AG04450 (cell line): ENCODE data around the gene HRH2. TPM values are rescaled to one million over a fixed set of nuclear protein-coding genes. Genes with fewer than 3 reads are reported as not detected.

Experiments used
- CTCF ChIA-PET: fragments of 300-600, 350-600 bp; formaldehyde crosslinking; extraction: SDS; loops from one replicate; lab custom pipeline; 2022; ENCODE audit warnings: antibody characterized with exemption, inconsistent platforms; lab: Charles Lee
- POLR2A ChIA-PET: fragments of 350-600 bp; formaldehyde crosslinking; extraction: SDS; loops from one replicate; lab custom pipeline; 2021; ENCODE audit warnings: antibody characterized with exemption, inconsistent platforms; lab: Yijun Ruan, JAX
- DNase-seq: peaks from one replicate; pipeline ENCODE4 v3.0.0-alpha.2; 2011; ENCODE audit warnings: low read depth, low spot score
- H3K27ac ChIP-seq: one replicate; pipeline ENCODE4 v1.5.1; 2012; ENCODE audit warnings: low read depth, low read length, control low read depth
- H3K27me3 ChIP-seq: one replicate; pipeline ENCODE4 v1.6.0; 2012; ENCODE audit warnings: low read length; ENCODE audit not compliant: control insufficient read depth, insufficient read depth
- H3K4me3 ChIP-seq: 2 replicates; pipeline ENCODE4 v1.5.1; 2011; ENCODE audit warnings: mild to moderate bottlenecking, low read depth, low read length, control low read depth
- H3K9me3 ChIP-seq: 2 replicates; pipeline ENCODE4 v1.5.1; 2012; ENCODE audit warnings: low read length; ENCODE audit not compliant: control insufficient read depth, insufficient read depth
- polyA plus RNA-seq: library from polyadenylated mRNA; depleted of rRNA; stranded (reverse); fragments of >200 nt; gene quantifications from 2 replicates; pipeline ENCODE4 v1.2.3, GENCODE V29; 2011
- TF ChIP-seq, protein P1 (sequence below): IDR thresholded peaks from 2 replicates; pipeline ENCODE4 v1.5.1; 2011; ENCODE audit warnings: low read depth, low read length, control low read depth, inconsistent platforms

The HRH2 gene
- polyA plus RNA-seq, 1 experiment, result not detected

GRCh38 chr5:175689147-175689991, 31.5 kb downstream of the HRH2 start:
- H3K4me3 ChIP-seq, result no peak overlapping the region
- no peaks in the 10 kb centered on the region for H3K27me3 ChIP-seq
- POLR2A ChIA-PET, result no interaction called here
- no peak overlapping the region for H3K27ac ChIP-seq
- peaks cover 9% of the 10 kb centered on the region; the same call in 1 of the 2 replicates for H3K9me3 ChIP-seq
- CTCF ChIA-PET, result interaction anchor here (0.6 to 1.6 kb wide), 2 partner anchors 35 to 41 kb away, joined by 4 to 5 read pairs; no protein-coding TSS in a partner anchor
- TF ChIP-seq, protein P1, sequence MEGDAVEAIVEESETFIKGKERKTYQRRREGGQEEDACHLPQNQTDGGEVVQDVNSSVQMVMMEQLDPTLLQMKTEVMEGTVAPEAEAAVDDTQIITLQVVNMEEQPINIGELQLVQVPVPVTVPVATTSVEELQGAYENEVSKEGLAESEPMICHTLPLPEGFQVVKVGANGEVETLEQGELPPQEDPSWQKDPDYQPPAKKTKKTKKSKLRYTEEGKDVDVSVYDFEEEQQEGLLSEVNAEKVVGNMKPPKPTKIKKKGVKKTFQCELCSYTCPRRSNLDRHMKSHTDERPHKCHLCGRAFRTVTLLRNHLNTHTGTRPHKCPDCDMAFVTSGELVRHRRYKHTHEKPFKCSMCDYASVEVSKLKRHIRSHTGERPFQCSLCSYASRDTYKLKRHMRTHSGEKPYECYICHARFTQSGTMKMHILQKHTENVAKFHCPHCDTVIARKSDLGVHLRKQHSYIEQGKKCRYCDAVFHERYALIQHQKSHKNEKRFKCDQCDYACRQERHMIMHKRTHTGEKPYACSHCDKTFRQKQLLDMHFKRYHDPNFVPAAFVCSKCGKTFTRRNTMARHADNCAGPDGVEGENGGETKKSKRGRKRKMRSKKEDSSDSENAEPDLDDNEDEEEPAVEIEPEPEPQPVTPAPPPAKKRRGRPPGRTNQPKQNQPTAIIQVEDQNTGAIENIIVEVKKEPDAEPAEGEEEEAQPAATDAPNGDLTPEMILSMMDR, result no peak
- no peak for DNase-seq

DNA sequence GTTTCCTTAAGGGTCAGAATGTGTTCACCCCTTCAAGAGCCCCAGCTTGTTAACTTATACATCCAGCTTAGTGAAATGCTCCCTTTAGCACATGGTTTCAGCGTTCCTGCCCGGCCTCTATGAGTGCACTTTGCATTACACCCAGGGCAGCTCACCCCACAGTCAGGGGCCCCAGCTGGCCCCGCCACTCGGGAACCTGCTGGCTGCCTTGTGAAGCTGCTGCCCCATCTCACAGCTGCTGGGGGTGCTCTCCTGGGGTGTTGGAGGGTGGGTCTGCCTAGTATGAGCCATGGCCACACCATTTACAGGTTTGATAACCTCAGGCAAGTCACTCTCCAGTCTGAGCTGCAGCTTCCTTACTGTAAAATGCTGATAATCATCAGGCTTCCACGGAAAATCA, 32.2 kb downstream of the HRH2 start:
- POLR2A ChIA-PET, result no interaction called here
- Histone ChIP-seq H3K27ac (no peak overlapping the region), H3K27me3 (no peaks in the 10 kb centered on the region), H3K9me3 (peaks cover 9% of the 10 kb centered on the region; the same call in 1 of the 2 replicates), H3K4me3 (no peak overlapping the region)
- CTCF ChIA-PET, result interaction anchor here (0.6 to 1.6 kb wide), 2 partner anchors 34 to 40 kb away, joined by 4 to 5 read pairs; no protein-coding TSS in a partner anchor
- TF ChIP-seq, protein P1, result no peak
- DNase-seq, result no peak

- ChIA-PET CTCF (interaction anchor here (1.6 kb wide), 1 partner anchor 40 kb away, joined by 4 read pairs; no protein-coding TSS in a partner anchor), POLR2A (no interaction called here)
- Histone ChIP-seq H3K27ac (no peak overlapping the region), H3K9me3 (peaks cover 9% of the 10 kb centered on the region; the same call in 1 of the 2 replicates), H3K4me3 (no peak overlapping the region), H3K27me3 (no peaks in the 10 kb centered on the region)
- no peak for DNase-seq
- TF ChIP-seq, protein P1, result no peak
Measured at GRCh38 chr5:175690586-175690985, 32.7 kb downstream of the HRH2 start.

- TF ChIP-seq, protein P1, result no peak
- Histone ChIP-seq H3K27me3 (no peaks in the 10 kb centered on the region), H3K27ac (no peak overlapping the region), H3K9me3 (peaks cover 16% of the 10 kb centered on the region; the same call in 1 of the 2 replicates), H3K4me3 (no peak overlapping the region)
- ChIA-PET CTCF (no interaction called here), POLR2A (no interaction called here)
- DNase-seq, result no peak
Measured at GRCh38 chr5:175691761-175692160, 33.9 kb downstream of the HRH2 start.
